ENCODE results near the gene LNX1. TPM values are rescaled to one million over a fixed set of nuclear protein-coding genes. Genes with fewer than 3 reads are reported as not detected.
A peak's percentile ranks its signal among the peaks of the same experiment; 100 is the strongest.

Gene LNX1
- total RNA-seq, 1 donor from 2014 or later = 0.34 TPM

DNA sequence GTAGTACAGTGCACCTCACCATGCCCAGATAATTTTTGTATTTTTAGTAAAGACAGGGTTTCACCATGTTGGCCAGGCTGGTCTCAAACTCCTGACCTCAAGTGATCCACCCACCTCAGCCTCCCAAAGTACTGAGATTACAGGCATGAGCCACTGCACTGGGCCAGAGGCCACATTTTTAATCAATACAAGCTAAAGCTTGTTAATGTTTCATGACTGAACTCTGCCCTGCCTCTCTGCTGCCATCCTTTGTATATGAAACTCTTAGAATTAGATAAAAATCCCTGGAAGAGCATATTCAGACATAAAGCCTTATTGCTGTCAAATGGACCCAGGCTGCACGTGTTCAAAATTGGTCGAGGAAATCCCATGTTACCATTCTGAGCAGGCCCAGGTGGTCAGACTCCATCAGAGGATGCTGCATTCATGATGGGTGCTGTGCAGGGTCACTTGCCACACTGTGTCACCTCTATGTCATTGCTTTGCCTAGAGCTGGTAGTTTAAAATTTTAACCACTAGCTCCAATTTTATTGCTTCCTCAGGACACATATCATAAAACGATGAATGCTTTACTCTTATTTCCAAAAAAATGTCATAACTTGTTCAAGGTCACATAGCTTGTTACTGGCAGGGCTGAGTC lies 45.2 kb downstream of the LNX1 start:
- peaks cover 7% of the 10 kb centered on the region for H3K27me3 Mint-ChIP-seq (ENCODE audit: insufficient read depth, low read depth)

DNA sequence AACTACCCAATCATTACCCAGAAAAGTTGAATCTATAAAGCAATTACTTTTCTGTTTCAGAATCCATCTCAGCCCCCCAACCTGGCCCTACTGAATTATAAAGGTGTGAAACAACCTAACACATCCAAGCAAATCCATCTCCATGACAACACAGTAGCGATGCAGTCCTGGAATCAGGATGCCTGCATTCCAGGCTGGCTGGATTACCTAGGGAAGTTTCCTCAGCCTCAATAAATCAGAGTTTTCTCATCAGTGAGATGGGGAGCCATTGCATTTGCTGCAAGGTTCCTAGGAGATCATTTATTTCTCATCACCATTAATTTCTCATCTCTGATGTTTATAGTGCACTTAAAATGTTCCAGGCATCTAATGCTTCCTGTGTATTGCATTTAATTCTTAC lies 46.0 kb downstream of the LNX1 start:
- Histone ChIP-seq H3K79me2 (ENCODE audit: low read depth) (no peaks in the 10 kb centered on the region), H3K9me3 (ENCODE audit: low read depth) (no peaks in the 10 kb centered on the region), H3K4me2 (no peak overlapping the region), H3F3A (ENCODE audit: low read depth) (no peaks in the 10 kb centered on the region), H3K27me3 (no peaks in the 10 kb centered on the region), H3K9ac (no peak overlapping the region), H2AFZ (replicated peaks) (no peak overlapping the region), H3K27ac (no peak overlapping the region), H4K20me1 (ENCODE audit: low read depth) (no peaks in the 10 kb centered on the region), H3K4me3 (no peak overlapping the region), H3K36me3 (no peaks in the 10 kb centered on the region), H3K4me1 (no peaks in the 10 kb centered on the region)
- Mint-ChIP-seq H3K27ac (no peak overlapping the region), H3K4me1 (peaks cover 24% of the 10 kb centered on the region), H3K27me3 (ENCODE audit: insufficient read depth, low read depth) (peaks cover 7% of the 10 kb centered on the region), H3K9me3 (peaks cover 2% of the 10 kb centered on the region), H3K4me3 (no peak overlapping the region), H3K36me3 (no peaks in the 10 kb centered on the region)
- TF ChIP-seq EZH2phosphoT487 (IDR thresholded peaks at IDR 0.05) = no peak
- no peak for TF ChIP-seq EZH2 (IDR thresholded peaks at IDR 0.05)
- TF ChIP-seq, protein P1, sequence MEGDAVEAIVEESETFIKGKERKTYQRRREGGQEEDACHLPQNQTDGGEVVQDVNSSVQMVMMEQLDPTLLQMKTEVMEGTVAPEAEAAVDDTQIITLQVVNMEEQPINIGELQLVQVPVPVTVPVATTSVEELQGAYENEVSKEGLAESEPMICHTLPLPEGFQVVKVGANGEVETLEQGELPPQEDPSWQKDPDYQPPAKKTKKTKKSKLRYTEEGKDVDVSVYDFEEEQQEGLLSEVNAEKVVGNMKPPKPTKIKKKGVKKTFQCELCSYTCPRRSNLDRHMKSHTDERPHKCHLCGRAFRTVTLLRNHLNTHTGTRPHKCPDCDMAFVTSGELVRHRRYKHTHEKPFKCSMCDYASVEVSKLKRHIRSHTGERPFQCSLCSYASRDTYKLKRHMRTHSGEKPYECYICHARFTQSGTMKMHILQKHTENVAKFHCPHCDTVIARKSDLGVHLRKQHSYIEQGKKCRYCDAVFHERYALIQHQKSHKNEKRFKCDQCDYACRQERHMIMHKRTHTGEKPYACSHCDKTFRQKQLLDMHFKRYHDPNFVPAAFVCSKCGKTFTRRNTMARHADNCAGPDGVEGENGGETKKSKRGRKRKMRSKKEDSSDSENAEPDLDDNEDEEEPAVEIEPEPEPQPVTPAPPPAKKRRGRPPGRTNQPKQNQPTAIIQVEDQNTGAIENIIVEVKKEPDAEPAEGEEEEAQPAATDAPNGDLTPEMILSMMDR (IDR thresholded peaks at IDR 0.05) = no peak
- peak; percentile 39 for DNase-seq (ENCODE audit: low spot score)

More for the DNA sequence above, 45.2 kb downstream of the LNX1 start:
- Histone ChIP-seq H3K9ac (no peak overlapping the region), H3K4me1 (no peaks in the 10 kb centered on the region), H3K4me2 (no peak overlapping the region), H3K9me3 (ENCODE audit: low read depth) (no peaks in the 10 kb centered on the region), H3K79me2 (ENCODE audit: low read depth) (no peaks in the 10 kb centered on the region), H3K4me3 (no peak overlapping the region), H3K27ac (no peak overlapping the region), H2AFZ (replicated peaks) (no peak overlapping the region), H4K20me1 (ENCODE audit: low read depth) (no peaks in the 10 kb centered on the region), H3K27me3 (no peaks in the 10 kb centered on the region), H3K36me3 (no peaks in the 10 kb centered on the region), H3F3A (ENCODE audit: low read depth) (no peaks in the 10 kb centered on the region)
- no peaks in the 10 kb centered on the region for H3K36me3 Mint-ChIP-seq
- peaks cover 23% of the 10 kb centered on the region for H3K4me1 Mint-ChIP-seq
- H3K9me3 Mint-ChIP-seq = peaks cover 2% of the 10 kb centered on the region
- H3K27ac Mint-ChIP-seq = no peak overlapping the region
- no peak overlapping the region for H3K4me3 Mint-ChIP-seq
- TF ChIP-seq EZH2phosphoT487 (IDR thresholded peaks at IDR 0.05) (no peak), EZH2 (IDR thresholded peaks at IDR 0.05) (no peak)
- TF ChIP-seq, protein P1 (IDR thresholded peaks at IDR 0.05) = no peak
- DNase-seq (ENCODE audit: low spot score) = no peak

DNA sequence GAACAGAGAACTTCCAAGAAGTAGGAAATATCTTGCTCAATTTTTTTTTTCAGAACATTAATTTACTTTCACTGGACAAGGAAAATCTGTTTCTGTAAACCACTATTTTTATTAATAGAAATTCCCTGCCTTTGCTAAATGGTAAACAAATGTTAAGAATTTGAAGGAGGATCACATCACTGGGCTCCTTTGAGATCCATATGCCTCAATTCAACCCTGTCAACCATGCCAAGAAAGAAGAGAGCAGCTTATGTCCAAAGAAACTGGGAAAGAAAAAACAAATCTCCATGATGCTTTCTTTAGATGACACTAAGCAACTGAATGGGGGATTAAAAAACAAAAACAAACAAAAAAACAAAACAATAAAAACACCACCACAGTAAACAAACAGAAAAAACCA lies 47.7 kb downstream of the LNX1 start:
- no peak overlapping the region for H3K27ac Mint-ChIP-seq

More for the DNA sequence above, 47.7 kb downstream of the LNX1 start:
- no peak overlapping the region for H3K4me3 ChIP-seq
- no peaks in the 10 kb centered on the region for H3K9me3 ChIP-seq (ENCODE audit: low read depth)
- Mint-ChIP-seq H3K36me3 (no peaks in the 10 kb centered on the region), H3K4me3 (no peak overlapping the region), H3K9me3 (no peaks in the 10 kb centered on the region), H3K4me1 (peaks cover 24% of the 10 kb centered on the region), H3K27me3 (ENCODE audit: insufficient read depth, low read depth) (peaks cover 5% of the 10 kb centered on the region)
- H3K27me3 ChIP-seq = no peaks in the 10 kb centered on the region
- H3K9ac ChIP-seq = no peak overlapping the region
- no peak overlapping the region for H3K27ac ChIP-seq
- no peak overlapping the region for H3K4me2 ChIP-seq
- no peak for DNase-seq (ENCODE audit: low spot score)
- H3K79me2 ChIP-seq (ENCODE audit: low read depth) = no peaks in the 10 kb centered on the region
- no peaks in the 10 kb centered on the region for H3K4me1 ChIP-seq
- H3K36me3 ChIP-seq = no peaks in the 10 kb centered on the region
- H4K20me1 ChIP-seq (ENCODE audit: low read depth) = no peaks in the 10 kb centered on the region
- no peak for TF ChIP-seq EZH2 (IDR thresholded peaks at IDR 0.05)
- TF ChIP-seq, protein P1 (IDR thresholded peaks at IDR 0.05) = no peak
- TF ChIP-seq EZH2phosphoT487 (IDR thresholded peaks at IDR 0.05) = no peak
- H2AFZ ChIP-seq (replicated peaks) = no peak overlapping the region
- no peaks in the 10 kb centered on the region for H3F3A ChIP-seq (ENCODE audit: low read depth)

All from neural progenitor cell (in vitro differentiated cells).